Activated CD8-positive, alpha-beta memory T cell treated with anti-CD3 and anti-CD28 coated beads for 36 hours (primary cell): Measurements from ENCODE around the gene ULK2. TPM values are rescaled to one million over a fixed set of nuclear protein-coding genes. Genes with fewer than 3 reads are reported as not detected.

ENCODE experiments used
- CTCF ChIA-PET: fragments of 350-600 bp; sonication (Branson Sonifier 250); formaldehyde crosslinking; loops from one replicate; lab custom pipeline; 2021; ENCODE audit warnings: antibody characterized with exemption; lab: Charles Lee
- POLR2A ChIA-PET: fragments of 350-600 bp; sonication (Branson Sonifier 250); formaldehyde crosslinking; loops from one replicate; lab custom pipeline; 2021; ENCODE audit warnings: antibody characterized with exemption; lab: Charles Lee
- total RNA-seq, 2 experiments: library from RNA; stranded (reverse); gene quantifications; one replicate each; pipeline ENCODE4 v1.2.3, GENCODE V29; 2021

The ULK2 gene
- total RNA-seq, 2 experiments from 2014 or later: 6.3 to 7.4 TPM

DNA sequence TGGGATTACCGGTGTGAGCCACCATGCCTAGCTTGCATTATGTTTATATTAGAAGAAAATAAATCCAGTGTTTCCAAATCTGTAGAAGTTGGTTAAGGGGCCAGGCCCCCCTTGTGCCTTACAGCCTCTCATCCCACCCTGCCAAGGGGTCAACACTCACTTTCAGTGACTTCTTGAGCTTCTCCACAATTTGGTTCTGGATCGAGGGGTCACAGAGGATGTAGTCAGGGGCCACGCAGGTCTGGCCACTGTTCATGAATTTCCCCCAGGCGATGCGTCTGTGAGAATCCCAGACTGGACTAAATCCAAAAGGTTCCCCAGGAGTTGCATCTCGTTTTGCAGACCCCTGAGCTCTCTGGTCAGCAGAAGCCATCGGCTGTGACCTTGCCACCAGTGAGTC lies 126.8 kb downstream of the ULK2 start:
- CTCF ChIA-PET: interaction anchor here (1.3 to 1.8 kb wide), 2 partner anchors 21 to 26 kb away, joined by 5 read pairs; no protein-coding TSS in a partner anchor
- POLR2A ChIA-PET: no interaction called here

GRCh38 chr17:19739241-19740201 lies 128.2 kb downstream of the ULK2 start:
- POLR2A ChIA-PET: interaction anchor here (0.5 to 0.6 kb wide), 2 partner anchors 25 to 532 kb away, joined by 3 to 5 read pairs; no protein-coding TSS in a partner anchor
- CTCF ChIA-PET: interaction anchor here (1.3 to 1.8 kb wide), 2 partner anchors 19 to 27 kb away, joined by 5 read pairs; no protein-coding TSS in a partner anchor

DNA sequence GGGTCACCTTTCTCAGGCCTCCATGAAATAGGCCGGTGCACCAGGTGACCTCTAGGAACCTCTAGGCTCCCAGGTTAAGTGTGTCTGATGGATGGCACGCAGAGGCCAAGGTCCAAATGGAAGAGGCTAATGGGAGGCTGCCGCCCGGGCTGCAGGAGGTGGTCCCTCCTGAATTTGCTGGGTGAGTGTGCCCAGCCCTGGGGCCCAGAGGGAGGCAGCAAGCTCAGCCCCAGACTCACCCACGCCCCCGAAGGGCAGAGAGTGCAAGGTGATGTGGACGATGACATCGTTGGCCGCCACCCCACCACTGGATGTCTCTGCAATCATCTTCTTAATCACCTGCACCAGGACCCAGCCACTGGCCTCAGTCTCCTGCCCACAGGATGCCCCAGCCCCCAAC lies 129.0 kb downstream of the ULK2 start:
- ChIA-PET CTCF (no interaction called here), POLR2A (no interaction called here)

DNA sequence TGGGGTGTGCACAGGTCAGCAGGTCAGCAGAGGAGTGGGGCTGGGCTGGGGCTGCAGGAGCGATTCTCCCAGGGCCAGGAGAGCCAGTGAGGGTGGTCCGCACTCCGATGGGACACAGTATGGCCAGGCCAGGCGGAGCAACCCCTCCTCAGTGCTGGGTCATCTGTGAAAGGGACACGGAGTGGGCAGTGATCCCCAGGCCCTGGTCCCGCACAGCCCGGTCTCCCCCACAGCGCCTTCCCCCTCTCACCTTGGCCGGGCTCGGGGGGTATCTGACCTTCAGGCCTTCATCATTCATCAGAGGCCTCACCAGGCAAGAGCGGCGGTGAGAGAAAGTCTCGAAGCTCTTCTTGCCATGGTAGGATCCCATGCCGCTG lies 129.7 kb downstream of the ULK2 start:
- POLR2A ChIA-PET: no interaction called here

DNA sequence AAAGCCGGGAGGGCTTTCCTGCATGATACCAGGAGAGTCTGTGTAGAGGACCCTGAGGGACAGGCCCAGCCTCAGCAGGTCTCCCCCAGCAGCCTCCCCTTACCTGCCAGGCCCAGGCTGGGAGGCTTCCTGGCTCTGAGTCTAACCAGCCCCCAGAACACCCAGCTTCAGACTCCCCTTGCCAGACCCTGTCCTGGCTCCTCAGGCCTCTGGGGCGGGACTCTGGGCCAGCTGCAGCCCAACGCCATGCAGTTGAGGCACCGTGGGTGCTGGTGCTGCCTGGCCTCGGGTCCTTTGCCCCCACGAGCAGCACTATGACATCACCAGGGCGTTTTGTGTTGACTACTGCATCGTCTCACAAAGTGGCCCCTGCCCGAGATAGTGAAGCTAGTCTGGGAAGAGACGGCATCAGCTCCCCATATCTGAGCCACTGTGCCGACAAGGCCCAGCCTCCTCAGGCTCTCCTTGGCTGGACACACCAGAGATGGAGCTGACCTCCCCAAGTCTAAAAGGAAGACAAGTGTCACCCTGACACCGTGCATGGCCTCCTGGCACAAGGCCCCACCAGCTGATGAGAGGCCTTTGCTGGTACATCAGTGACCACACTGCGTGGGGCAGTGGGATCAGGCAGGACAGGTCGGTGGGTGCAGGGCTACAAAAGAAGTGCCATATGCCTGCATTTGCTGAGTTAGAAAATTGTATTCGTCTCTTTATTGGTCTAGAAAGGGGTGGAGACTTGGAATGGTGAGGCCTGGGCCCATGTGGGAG lies 130.2 kb downstream of the ULK2 start:
- CTCF ChIA-PET: no interaction called here
- POLR2A ChIA-PET: no interaction called here

More for the DNA sequence above, 129.7 kb downstream of the ULK2 start:
- CTCF ChIA-PET: no interaction called here

DNA sequence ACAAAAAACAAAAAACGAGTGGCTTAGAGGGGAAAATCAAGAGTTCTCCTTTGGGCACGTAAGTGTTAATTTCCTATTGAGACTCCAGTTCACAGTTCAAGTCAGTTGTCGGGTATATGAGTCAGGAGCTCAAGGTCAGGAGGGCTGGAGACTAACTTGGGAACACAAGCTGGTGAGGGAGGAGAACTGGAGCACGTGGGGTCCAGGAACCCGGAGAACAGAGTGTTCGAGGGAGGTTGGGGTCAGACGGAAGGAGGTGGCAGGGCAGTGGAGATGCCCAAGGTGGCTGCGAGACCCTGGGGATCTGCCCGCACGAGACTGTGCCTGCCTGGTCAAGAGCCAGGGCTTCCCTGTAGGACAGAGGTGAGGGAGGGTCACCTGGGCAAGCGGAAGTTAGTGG lies 131.7 kb downstream of the ULK2 start:
- POLR2A ChIA-PET: no interaction called here

GRCh38 chr17:19733953-19734526 lies 133.7 kb downstream of the ULK2 start:
- ChIA-PET CTCF (no interaction called here), POLR2A (no interaction called here)

More for the DNA sequence above, 131.7 kb downstream of the ULK2 start:
- CTCF ChIA-PET: no interaction called here

- POLR2A ChIA-PET: interaction anchor here (0.7 kb wide), 1 partner anchor 70 kb away, joined by 3 read pairs; no protein-coding TSS in a partner anchor
- CTCF ChIA-PET: no interaction called here
These were observed 136.1 kb downstream of the ULK2 start for GRCh38 chr17:19731626-19732025.

DNA sequence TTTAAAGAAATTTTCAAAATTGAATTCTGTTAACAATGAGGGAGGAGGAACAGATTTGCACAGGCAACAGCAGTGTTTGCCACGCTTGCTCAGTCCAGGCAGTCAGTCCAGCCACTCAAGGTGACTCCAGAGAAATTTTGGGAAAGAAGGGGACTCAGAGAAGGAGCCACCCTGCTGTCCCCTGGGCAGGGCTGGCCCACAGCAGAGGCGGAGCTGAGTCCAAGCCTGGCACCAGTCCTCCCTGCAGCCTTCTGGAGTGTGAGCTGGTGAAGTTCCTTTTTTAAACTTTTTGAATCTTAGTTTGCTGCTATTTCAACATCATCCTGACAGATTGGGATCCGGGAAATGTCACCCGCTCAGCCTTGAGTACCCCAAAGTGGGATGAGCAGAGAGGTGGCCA lies 136.9 kb downstream of the ULK2 start:
- ChIA-PET POLR2A (no interaction called here), CTCF (no interaction called here)

DNA sequence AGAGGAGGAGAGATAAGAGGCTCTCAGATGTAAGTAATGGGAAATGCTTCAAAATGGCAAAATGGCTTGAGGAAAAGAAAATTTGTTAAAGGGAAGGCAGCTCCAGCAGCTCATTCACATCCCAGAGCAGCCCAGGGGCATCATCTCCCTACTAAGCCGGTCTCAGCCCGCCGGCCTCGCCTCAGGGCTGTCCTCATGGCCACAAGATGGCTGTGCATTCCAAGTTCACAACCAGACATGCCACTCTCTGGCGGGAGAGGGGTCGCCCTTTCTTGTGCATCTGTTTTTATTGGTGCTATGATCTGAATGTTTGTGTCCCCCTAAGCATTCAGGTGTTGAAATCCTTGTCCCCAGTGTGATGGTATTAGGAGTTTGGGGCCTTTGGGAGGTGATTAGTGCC lies 137.8 kb downstream of the ULK2 start:
- POLR2A ChIA-PET: no interaction called here
- CTCF ChIA-PET: no interaction called here

DNA sequence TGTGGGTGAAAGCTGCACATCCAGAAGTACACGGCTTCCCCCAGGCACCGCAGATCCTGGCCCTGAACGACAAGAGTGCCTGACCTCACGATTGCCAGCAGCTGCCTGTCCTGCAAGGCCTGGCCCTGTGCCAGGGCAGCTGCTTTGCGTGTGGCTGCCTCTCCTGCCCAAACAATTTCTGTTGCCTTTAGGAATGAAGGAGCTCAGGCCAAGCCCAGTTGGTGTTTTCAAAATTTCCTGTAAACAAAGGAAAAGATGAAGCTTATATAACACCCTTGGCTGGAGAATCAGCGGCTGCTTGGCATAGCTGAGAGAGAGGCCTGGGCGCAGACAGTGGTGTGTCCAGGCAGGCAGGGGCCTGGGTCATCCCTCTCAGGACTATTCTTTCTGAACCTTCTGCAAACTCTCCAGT lies 139.6 kb downstream of the ULK2 start:
- ChIA-PET CTCF (no interaction called here), POLR2A (no interaction called here)

DNA sequence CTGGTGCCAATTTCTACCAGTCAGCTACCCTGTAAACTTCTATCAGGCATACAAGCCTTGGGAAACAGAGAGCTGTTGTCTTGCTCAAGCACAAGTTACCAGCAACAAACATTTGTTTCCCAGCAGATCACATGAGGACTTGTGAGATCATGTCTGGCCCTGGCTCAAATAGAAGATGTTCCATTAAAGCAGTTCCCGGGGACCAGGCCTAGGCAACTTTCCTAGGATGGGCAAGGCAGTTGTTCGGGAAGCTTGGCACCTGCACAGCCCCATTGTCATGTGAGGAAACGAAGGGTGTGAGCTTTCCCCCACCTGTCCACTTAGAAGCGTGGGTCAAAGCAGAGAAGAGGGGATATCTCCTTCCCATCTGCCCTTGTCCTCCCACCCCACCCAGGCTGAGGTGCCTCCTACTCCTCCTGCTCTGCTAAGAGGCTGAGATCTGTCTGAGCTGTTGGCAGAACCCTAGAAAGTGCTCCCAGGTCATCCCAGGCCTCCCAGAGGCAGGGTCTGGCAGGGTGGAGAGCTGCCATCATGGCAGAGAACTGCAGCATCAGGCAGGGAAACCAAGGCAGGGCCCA lies 140.1 kb downstream of the ULK2 start:
- ChIA-PET CTCF (no interaction called here), POLR2A (no interaction called here)

DNA sequence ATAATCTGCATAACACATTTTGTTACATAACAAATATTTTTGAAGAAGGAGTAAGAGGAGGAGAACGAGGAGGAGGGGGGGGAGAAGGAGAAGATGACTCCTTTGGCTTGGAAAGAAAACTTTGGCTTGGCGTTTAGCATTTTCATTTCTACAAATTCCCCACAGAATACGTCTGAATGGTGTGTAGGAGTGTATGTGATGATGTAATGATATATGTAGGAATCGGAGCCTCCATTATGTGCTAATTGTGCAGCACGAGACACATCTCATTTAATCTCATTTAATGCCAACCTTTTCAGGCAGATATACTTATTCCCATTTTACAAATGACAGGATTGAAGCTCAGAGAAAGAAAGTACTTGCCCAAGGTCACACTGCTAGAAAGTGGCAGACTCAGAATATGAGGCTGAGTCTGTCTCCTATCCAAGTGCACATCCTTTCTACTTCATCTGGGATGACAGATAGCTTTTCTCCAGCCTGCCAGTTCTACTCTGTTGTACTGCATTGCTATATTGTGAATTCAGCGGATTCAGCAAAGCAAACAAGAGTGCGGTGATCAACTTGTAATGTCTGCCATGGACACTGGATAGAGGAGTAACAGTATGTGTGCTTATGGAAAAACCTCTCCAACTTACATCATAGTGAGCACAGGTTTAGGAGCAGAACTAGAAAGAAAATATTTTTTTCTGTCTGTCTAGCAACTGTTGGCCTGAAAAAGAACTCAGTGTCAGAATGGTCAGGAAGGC lies 140.9 kb downstream of the ULK2 start:
- CTCF ChIA-PET: interaction anchor here (1.2 kb wide), 1 partner anchor 36 kb away, joined by 3 read pairs; no protein-coding TSS in a partner anchor
- POLR2A ChIA-PET: no interaction called here

- POLR2A ChIA-PET: no interaction called here
- CTCF ChIA-PET: interaction anchor here (0.6 to 1.2 kb wide), 3 partner anchors 37 to 196 kb away, joined by 3 read pairs; no protein-coding TSS in a partner anchor
These were observed 142.2 kb downstream of the ULK2 start for GRCh38 chr17:19725486-19725885.

- ChIA-PET CTCF (interaction anchor here (0.6 to 0.7 kb wide), 2 partner anchors 38 to 195 kb away, joined by 3 read pairs; no protein-coding TSS in a partner anchor), POLR2A (no interaction called here)
These were observed 143.0 kb downstream of the ULK2 start for GRCh38 chr17:19724501-19725420.

DNA sequence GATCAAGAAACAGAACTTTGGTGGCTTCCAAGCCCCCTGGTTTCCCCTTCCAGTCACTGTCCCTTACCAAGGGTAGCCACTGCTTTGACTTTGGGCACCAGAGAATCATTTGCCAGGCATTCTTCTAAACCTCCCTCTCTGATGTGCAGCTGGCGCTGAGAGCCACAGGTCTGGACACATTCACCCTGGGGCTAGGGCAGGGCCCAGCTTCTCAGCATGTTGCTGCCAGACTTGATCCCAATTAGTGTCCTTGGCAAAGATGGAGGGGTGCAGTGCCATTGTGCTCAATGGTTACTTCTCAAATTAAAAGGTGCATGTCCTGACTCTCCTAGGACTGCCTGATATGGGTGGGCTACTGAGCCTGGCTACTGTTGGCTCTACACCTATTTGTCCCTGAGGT lies 143.8 kb downstream of the ULK2 start:
- POLR2A ChIA-PET: no interaction called here
- CTCF ChIA-PET: interaction anchor here (0.7 kb wide), 1 partner anchor 32 kb away, joined by 4 read pairs; no protein-coding TSS in a partner anchor
